HL-60/S4 treated with phorbol 12-myristate 13-acetate at 8.2 ng/mL for 4 days and 3 days (cell line): ENCODE measurements around the gene SLC16A11.
"Not testable (repeated sequence)": the region's sequence is repeated elsewhere in the genome, so short reads cannot be mapped to it uniquely, and the experiment has no call there.

Experiments
- in situ Hi-C: fragments of 300-500 bp; cut with MboI; formaldehyde crosslinking; loops from 2 replicates; pipeline ENCODE4 v1.15.0; 2022; ENCODE audit warnings: low sequenced_read_pairs

SLC16A11 gene

GRCh38 chr17:7060165-7060891 is 16.4 kb upstream of the SLC16A11 start:
- in situ Hi-C loops, result loop anchor here (10.0 kb wide), 1 partner anchor 74 kb away; no protein-coding TSS in a partner anchor

GRCh38 chr17:7058831-7059447 is 15.0 kb upstream of the SLC16A11 start:
- in situ Hi-C loops, result no loop called here

- in situ Hi-C loops, result no loop called here
These were observed 12.5 kb upstream of the SLC16A11 start for GRCh38 chr17:7056386-7056785.

- in situ Hi-C loops, result not testable (repeated sequence)
These were observed 6.7 kb upstream of the SLC16A11 start for GRCh38 chr17:7050583-7050982.

GRCh38 chr17:7048968-7049367 is 5.1 kb upstream of the SLC16A11 start:
- in situ Hi-C loops, result no loop called here

- in situ Hi-C loops, result no loop called here
These were observed 3.7 kb upstream of the SLC16A11 start for GRCh38 chr17:7047566-7047965.

- in situ Hi-C loops, result not testable (repeated sequence)
These were observed 3.0 kb upstream of the SLC16A11 start for GRCh38 chr17:7046725-7047397.

- in situ Hi-C loops, result no loop called here
These were observed 2.3 kb upstream of the SLC16A11 start for GRCh38 chr17:7046127-7046724.

- in situ Hi-C loops, result no loop called here
These were observed 1.7 kb upstream of the SLC16A11 start for GRCh38 chr17:7045492-7046126.

- in situ Hi-C loops, result no loop called here
These were observed 753 bp downstream of the SLC16A11 start for GRCh38 chr17:7043182-7043496.

GRCh38 chr17:7042501-7043181 is 1.3 kb downstream of the SLC16A11 start:
- in situ Hi-C loops, result no loop called here

- in situ Hi-C loops, result no loop called here
These were observed 2.0 kb downstream of the SLC16A11 start for GRCh38 chr17:7041607-7042500.

- in situ Hi-C loops, result no loop called here
These were observed 4.1 kb downstream of the SLC16A11 start for GRCh38 chr17:7039832-7040231.

GRCh38 chr17:7038025-7038862 is 5.6 kb downstream of the SLC16A11 start:
- in situ Hi-C loops, result no loop called here

GRCh38 chr17:7035591-7036368 is 8.1 kb downstream of the SLC16A11 start, which contains the start of gene SLC16A13:
TSS of gene SLC16A13 (plus strand) at chr17:7036015. CDS start at chr17:7036383, 368 bp downstream.
- in situ Hi-C loops, result no loop called here

GRCh38 chr17:7034955-7035590 is 8.8 kb downstream of the SLC16A11 start:
- in situ Hi-C loops, result no loop called here

GRCh38 chr17:7029659-7030058 is 14.2 kb downstream of the SLC16A11 start:
- in situ Hi-C loops, result no loop called here
